Activated CD4-positive, alpha-beta memory T cell treated with anti-CD3 and anti-CD28 coated beads, Interleukin-2, amount 10 ng/mL, durations not matched to agents 7 days and 5 days (primary cell): Measurements from ENCODE around the gene RGMA. TPM values are rescaled to one million over a fixed set of nuclear protein-coding genes. Genes with fewer than 3 reads are reported as not detected.
"Not testable (repeated sequence)": the region's sequence is repeated elsewhere in the genome, so short reads cannot be mapped to it uniquely, and the experiment has no call there.

Experiments used
- CTCF ChIA-PET: fragments of 350-600 bp; sonication (Branson Sonifier 250); formaldehyde crosslinking; loops from one replicate; lab custom pipeline; 2021; ENCODE audit warnings: antibody characterized with exemption, inconsistent platforms; lab: Charles Lee
- POLR2A ChIA-PET: fragments of 350-600 bp; sonication (Branson Sonifier 250); formaldehyde crosslinking; loops from one replicate; lab custom pipeline; 2021; ENCODE audit warnings: antibody characterized with exemption; lab: Charles Lee
- DNase-seq: peaks from one replicate; pipeline ENCODE4 v3.0.0-alpha.2; 2020
- H3K27ac Mint-ChIP-seq: one replicate; pipeline ENCODE4 v1.8.0; 2021; ENCODE audit warnings: mild to moderate bottlenecking, mixed read lengths
- H3K27me3 Mint-ChIP-seq: one replicate; pipeline ENCODE4 v1.8.0; 2021; ENCODE audit warnings: mixed read lengths
- H3K36me3 Mint-ChIP-seq: one replicate; pipeline ENCODE4 v1.8.0; 2021; ENCODE audit warnings: low read depth, mixed read lengths
- H3K4me1 Mint-ChIP-seq: one replicate; pipeline ENCODE4 v1.8.0; 2021; ENCODE audit warnings: mixed read lengths
- H3K4me3 Mint-ChIP-seq: one replicate; pipeline ENCODE4 v1.8.0; 2021; ENCODE audit warnings: mild to moderate bottlenecking, mixed read lengths
- H3K9me3 Mint-ChIP-seq: one replicate; pipeline ENCODE4 v1.8.0; 2021; ENCODE audit warnings: mixed read lengths
- total RNA-seq, 2 experiments: library from RNA; stranded (reverse); gene quantifications; one replicate each; pipeline ENCODE4 v1.2.3, GENCODE V29; 2021

RGMA gene
- total RNA-seq, 2 experiments from 2014 or later = 0.18 to 0.23 TPM

- H3K4me3 Mint-ChIP-seq = no peak overlapping the region
- H3K27me3 Mint-ChIP-seq = peaks cover 50% of the 10 kb centered on the region
- CTCF ChIA-PET = interaction anchor here (1.0 kb wide), 1 partner anchor 16 kb away, joined by 3 read pairs; no protein-coding TSS in a partner anchor
- POLR2A ChIA-PET = no interaction called here
- peaks cover 13% of the 10 kb centered on the region for H3K4me1 Mint-ChIP-seq
- no peaks in the 10 kb centered on the region for H3K9me3 Mint-ChIP-seq
- no peak overlapping the region for H3K27ac Mint-ChIP-seq
- H3K36me3 Mint-ChIP-seq = no peaks in the 10 kb centered on the region
- DNase-seq = no peak
These were observed 17.5 kb downstream of the RGMA start for GRCh38 chr15:93071469-93071936.

GRCh38 chr15:93070551-93071296, 18.3 kb downstream of the RGMA start:
- H3K4me3 Mint-ChIP-seq = no peak overlapping the region
- no peak overlapping the region for H3K27ac Mint-ChIP-seq
- DNase-seq = no peak
- peaks cover 44% of the 10 kb centered on the region for H3K27me3 Mint-ChIP-seq
- no peaks in the 10 kb centered on the region for H3K36me3 Mint-ChIP-seq
- ChIA-PET CTCF (interaction anchor here (1.0 to 1.4 kb wide), 2 partner anchors 17 kb away, joined by 3 to 8 read pairs; partner anchors contain the start of gene RGMA), POLR2A (no interaction called here)
- H3K4me1 Mint-ChIP-seq = peaks cover 13% of the 10 kb centered on the region
- H3K9me3 Mint-ChIP-seq = no peaks in the 10 kb centered on the region

- no peak for DNase-seq
- H3K4me3 Mint-ChIP-seq = no peak overlapping the region
- H3K36me3 Mint-ChIP-seq = no peaks in the 10 kb centered on the region
- ChIA-PET POLR2A (no interaction called here), CTCF (interaction anchor here (1.4 kb wide), 1 partner anchor 18 kb away, joined by 8 read pairs; the partner anchor contains the start of gene RGMA)
- peaks cover 13% of the 10 kb centered on the region for H3K4me1 Mint-ChIP-seq
- H3K9me3 Mint-ChIP-seq = no peaks in the 10 kb centered on the region
- no peak overlapping the region for H3K27ac Mint-ChIP-seq
- H3K27me3 Mint-ChIP-seq = peaks cover 40% of the 10 kb centered on the region
These were observed 18.9 kb downstream of the RGMA start for GRCh38 chr15:93070132-93070531.

GRCh38 chr15:93068581-93069199, 20.3 kb downstream of the RGMA start:
- Mint-ChIP-seq H3K27ac (no peak overlapping the region), H3K27me3 (peaks cover 26% of the 10 kb centered on the region), H3K4me3 (no peak overlapping the region), H3K9me3 (no peaks in the 10 kb centered on the region), H3K4me1 (peaks cover 9% of the 10 kb centered on the region), H3K36me3 (no peaks in the 10 kb centered on the region)
- CTCF ChIA-PET = no interaction called here
- POLR2A ChIA-PET = no interaction called here
- no peak for DNase-seq

GRCh38 chr15:93067649-93068085, 21.3 kb downstream of the RGMA start:
- Mint-ChIP-seq H3K4me3 (no peak overlapping the region), H3K9me3 (no peaks in the 10 kb centered on the region), H3K4me1 (peaks cover 4% of the 10 kb centered on the region), H3K27ac (no peak overlapping the region), H3K36me3 (no peaks in the 10 kb centered on the region), H3K27me3 (peaks cover 21% of the 10 kb centered on the region)
- ChIA-PET CTCF (no interaction called here), POLR2A (no interaction called here)
- DNase-seq = no peak

GRCh38 chr15:93066834-93067648, 22.0 kb downstream of the RGMA start:
- ChIA-PET CTCF (no interaction called here), POLR2A (no interaction called here)
- H3K27ac Mint-ChIP-seq = no peak overlapping the region
- no peaks in the 10 kb centered on the region for H3K36me3 Mint-ChIP-seq
- DNase-seq = no peak
- H3K9me3 Mint-ChIP-seq = no peaks in the 10 kb centered on the region
- H3K4me3 Mint-ChIP-seq = no peak overlapping the region
- H3K27me3 Mint-ChIP-seq = peaks cover 18% of the 10 kb centered on the region
- H3K4me1 Mint-ChIP-seq = peaks cover 2% of the 10 kb centered on the region

GRCh38 chr15:93066224-93066681, 22.8 kb downstream of the RGMA start:
- peaks cover 12% of the 10 kb centered on the region for H3K27me3 Mint-ChIP-seq

GRCh38 chr15:93065641-93066045, 23.4 kb downstream of the RGMA start:
- CTCF ChIA-PET = no interaction called here
- no peak overlapping the region for H3K27ac Mint-ChIP-seq
- POLR2A ChIA-PET = no interaction called here
- H3K4me3 Mint-ChIP-seq = no peak overlapping the region
- H3K27me3 Mint-ChIP-seq = peaks cover 7% of the 10 kb centered on the region
- H3K4me1 Mint-ChIP-seq = no peaks in the 10 kb centered on the region
- no peaks in the 10 kb centered on the region for H3K36me3 Mint-ChIP-seq
- DNase-seq = no peak
- H3K9me3 Mint-ChIP-seq = no peaks in the 10 kb centered on the region

More at GRCh38 chr15:93066224-93066681, 22.8 kb downstream of the RGMA start:
- Mint-ChIP-seq H3K9me3 (no peaks in the 10 kb centered on the region), H3K4me3 (no peak overlapping the region), H3K36me3 (no peaks in the 10 kb centered on the region), H3K4me1 (no peaks in the 10 kb centered on the region), H3K27ac (no peak overlapping the region)
- ChIA-PET CTCF (no interaction called here), POLR2A (no interaction called here)
- no peak for DNase-seq

GRCh38 chr15:93063796-93064690, 25.0 kb downstream of the RGMA start:
- Mint-ChIP-seq H3K4me1 (no peaks in the 10 kb centered on the region), H3K9me3 (no peaks in the 10 kb centered on the region), H3K27ac (no peak overlapping the region), H3K27me3 (peaks cover 8% of the 10 kb centered on the region), H3K36me3 (no peaks in the 10 kb centered on the region), H3K4me3 (no peak overlapping the region)
- CTCF ChIA-PET = no interaction called here
- POLR2A ChIA-PET = no interaction called here
- DNase-seq = no peak

GRCh38 chr15:93063262-93063671, 25.7 kb downstream of the RGMA start:
- CTCF ChIA-PET = no interaction called here
- Mint-ChIP-seq H3K27me3 (peaks cover 8% of the 10 kb centered on the region), H3K36me3 (no peaks in the 10 kb centered on the region), H3K9me3 (no peaks in the 10 kb centered on the region), H3K4me3 (no peak overlapping the region), H3K4me1 (no peaks in the 10 kb centered on the region), H3K27ac (no peak overlapping the region)
- DNase-seq = no peak
- POLR2A ChIA-PET = no interaction called here

GRCh38 chr15:93062628-93063261, 26.3 kb downstream of the RGMA start:
- H3K9me3 Mint-ChIP-seq, POLR2A ChIA-PET, H3K4me3 Mint-ChIP-seq, H3K4me1 Mint-ChIP-seq, CTCF ChIA-PET, H3K27me3 Mint-ChIP-seq, H3K36me3 Mint-ChIP-seq, H3K27ac Mint-ChIP-seq, DNase-seq: not testable (repeated sequence)
